GM18507 (cell line): ENCODE results near the gene MYH11.

ENCODE experiments used
- DNase-seq: peaks from one replicate; pipeline ENCODE4 v3.0.0; 2011; ENCODE audit warnings: low read depth; ENCODE audit not compliant: insufficient read length; ENCODE audit errors: extremely low spot score
- FAIRE-seq: peaks from 2 replicates; lab custom pipeline; 2011; peaks lifted over from hg19 to GRCh38; lab: Jason Lieb, UNC

The MYH11 gene

GRCh38 chr16:15786501-15786900 lies 70.3 kb downstream of the MYH11 start:
- no peak for DNase-seq
- no peak for FAIRE-seq

- DNase-seq, result no peak
- no peak for FAIRE-seq
Observed at GRCh38 chr16:15785386-15786059, 71.3 kb downstream of the MYH11 start.

GRCh38 chr16:15783985-15784384 lies 72.8 kb downstream of the MYH11 start:
- FAIRE-seq, result no peak
- DNase-seq, result no peak

- FAIRE-seq, result no peak
- DNase-seq, result no peak
Observed at GRCh38 chr16:15782573-15783365, 74.1 kb downstream of the MYH11 start.

- FAIRE-seq (no peak), DNase-seq (no peak)
Observed at GRCh38 chr16:15781650-15782049, 75.2 kb downstream of the MYH11 start.

GRCh38 chr16:15780805-15781204 lies 76.0 kb downstream of the MYH11 start:
- FAIRE-seq (no peak), DNase-seq (no peak)

GRCh38 chr16:15779664-15780351 lies 77.0 kb downstream of the MYH11 start:
- FAIRE-seq (no peak), DNase-seq (no peak)

GRCh38 chr16:15778999-15779614 lies 77.7 kb downstream of the MYH11 start:
- FAIRE-seq (no peak), DNase-seq (no peak)

GRCh38 chr16:15778204-15778743 lies 78.6 kb downstream of the MYH11 start:
- no peak for FAIRE-seq

GRCh38 chr16:15777533-15778203 lies 79.2 kb downstream of the MYH11 start:
- no peak for FAIRE-seq
- no peak for DNase-seq

More at GRCh38 chr16:15778204-15778743, 78.6 kb downstream of the MYH11 start:
- no peak for DNase-seq

- DNase-seq (no peak), FAIRE-seq (no peak)
Observed at GRCh38 chr16:15776572-15776971, 80.3 kb downstream of the MYH11 start.

GRCh38 chr16:15775663-15776304 lies 81.0 kb downstream of the MYH11 start:
- no peak for FAIRE-seq

GRCh38 chr16:15775209-15775608 lies 81.6 kb downstream of the MYH11 start:
- no peak for DNase-seq
- no peak for FAIRE-seq

More at GRCh38 chr16:15775663-15776304, 81.0 kb downstream of the MYH11 start:
- no peak for DNase-seq

GRCh38 chr16:15773968-15774367 lies 82.9 kb downstream of the MYH11 start:
- no peak for FAIRE-seq
- DNase-seq, result no peak

- FAIRE-seq, result no peak
- no peak for DNase-seq
Observed at GRCh38 chr16:15772579-15773293, 84.1 kb downstream of the MYH11 start.

GRCh38 chr16:15771694-15772093 lies 85.1 kb downstream of the MYH11 start:
- FAIRE-seq, result no peak
- no peak for DNase-seq

- FAIRE-seq (no peak), DNase-seq (no peak)
Observed at GRCh38 chr16:15770512-15770911, 86.3 kb downstream of the MYH11 start.

- DNase-seq, result no peak
- FAIRE-seq, result no peak
Observed at GRCh38 chr16:15770107-15770506, 86.7 kb downstream of the MYH11 start.
